Mesothelial cell of epicardium (in vitro differentiated cells): Measurements from ENCODE around the gene SLC49A3. TPM values are rescaled to one million over a fixed set of nuclear protein-coding genes. Genes with fewer than 3 reads are reported as not detected.
A peak's percentile ranks its signal among the peaks of the same experiment; 100 is the strongest.

Experiments
- DNase-seq, 2 experiments: peaks; one replicate each; pipeline ENCODE4 v3.0.0; 2021; ENCODE audit warnings: low spot score in 2 of 2; ENCODE audit not compliant: unreplicated experiment in 2 of 2
- H3K27ac Mint-ChIP-seq: 2 replicates; pipeline ENCODE4 v1.8.0; 2021; ENCODE audit warnings: mixed read lengths
- H3K27me3 Mint-ChIP-seq: 2 replicates; pipeline ENCODE4 v1.8.0; 2021; ENCODE audit warnings: low read depth, mixed read lengths
- H3K36me3 Mint-ChIP-seq: 2 replicates; pipeline ENCODE4 v1.8.0; 2021; ENCODE audit warnings: mixed read lengths
- H3K4me1 Mint-ChIP-seq: 2 replicates; pipeline ENCODE4 v1.8.0; 2021; ENCODE audit warnings: mixed read lengths
- H3K4me3 Mint-ChIP-seq: 2 replicates; pipeline ENCODE4 v1.8.0; 2021; ENCODE audit warnings: mild to moderate bottlenecking, moderate library complexity, mixed read lengths
- H3K9me3 Mint-ChIP-seq: 2 replicates; pipeline ENCODE4 v1.8.0; 2021; ENCODE audit warnings: mixed read lengths
- total RNA-seq: library from RNA; stranded (reverse); gene quantifications from 3 replicates; pipeline ENCODE4 v1.2.1, GENCODE V29; 2021
- TF ChIP-seq, protein P1 (sequence below): fragments of 200-600 bp; sonication (generic); IDR thresholded peaks from one replicate; pipeline ENCODE4 v1.5.0; 2021; ENCODE audit warnings: antibody characterized with exemption; ENCODE audit not compliant: unreplicated experiment

Gene SLC49A3
- total RNA-seq, 1 donor from 2014 or later, result 13.4 TPM

DNA sequence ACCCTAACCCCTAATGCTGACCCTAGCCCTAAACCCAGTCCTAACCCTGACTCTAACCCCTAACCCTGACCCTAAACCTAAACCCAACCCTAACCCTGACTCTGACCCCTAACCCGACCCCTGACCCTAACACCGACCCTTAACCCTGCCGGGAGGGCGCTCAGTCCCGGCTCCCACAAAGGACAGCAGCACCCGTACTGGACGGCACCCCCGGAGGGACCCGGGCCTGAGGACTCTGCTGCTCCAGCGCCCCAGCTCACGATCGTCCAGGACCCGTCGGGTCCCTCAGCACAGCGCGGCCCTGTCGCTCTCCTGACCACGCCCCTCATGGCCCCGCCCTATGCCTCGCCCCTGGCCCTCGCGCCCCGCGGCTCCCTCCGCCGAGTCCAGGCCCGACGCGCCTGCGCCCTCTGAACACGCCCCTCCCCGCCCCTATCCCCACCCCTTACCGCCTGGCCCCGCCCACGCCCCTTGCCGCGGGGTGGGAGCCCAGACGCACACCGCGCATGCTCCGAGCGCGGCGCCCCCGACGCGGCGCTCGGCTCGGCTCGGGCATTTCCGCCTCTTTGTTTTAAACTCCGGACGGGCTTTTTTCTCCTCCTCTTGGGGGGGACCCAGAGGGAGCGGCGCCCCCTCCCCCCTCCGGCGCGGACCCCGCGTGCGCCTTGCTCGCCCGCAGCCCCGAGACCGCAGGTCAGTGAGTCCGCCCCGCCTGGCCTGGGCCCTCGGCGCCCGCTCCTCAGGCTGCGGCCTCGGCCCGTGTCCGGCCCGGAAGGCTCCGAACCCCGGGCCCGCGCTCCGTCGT is 16.5 kb upstream of the SLC49A3 start, which contains the start of gene PCGF3:
PCGF3 (plus strand) TSS at position 555 of the 805 bp plus-strand sequence. CDS start 27,849 bp downstream, outside the sequence.
- Mint-ChIP-seq H3K4me1 (peaks cover 21% of the 10 kb centered on the region), H3K9me3 (no peaks in the 10 kb centered on the region), H3K36me3 (peaks cover 18% of the 10 kb centered on the region), H3K27me3 (peaks cover 9% of the 10 kb centered on the region), H3K27ac (peak within 1 kb of the TSS; percentile 56), H3K4me3 (peak within 1 kb of the TSS; percentile 62)
- TF ChIP-seq, protein P1, sequence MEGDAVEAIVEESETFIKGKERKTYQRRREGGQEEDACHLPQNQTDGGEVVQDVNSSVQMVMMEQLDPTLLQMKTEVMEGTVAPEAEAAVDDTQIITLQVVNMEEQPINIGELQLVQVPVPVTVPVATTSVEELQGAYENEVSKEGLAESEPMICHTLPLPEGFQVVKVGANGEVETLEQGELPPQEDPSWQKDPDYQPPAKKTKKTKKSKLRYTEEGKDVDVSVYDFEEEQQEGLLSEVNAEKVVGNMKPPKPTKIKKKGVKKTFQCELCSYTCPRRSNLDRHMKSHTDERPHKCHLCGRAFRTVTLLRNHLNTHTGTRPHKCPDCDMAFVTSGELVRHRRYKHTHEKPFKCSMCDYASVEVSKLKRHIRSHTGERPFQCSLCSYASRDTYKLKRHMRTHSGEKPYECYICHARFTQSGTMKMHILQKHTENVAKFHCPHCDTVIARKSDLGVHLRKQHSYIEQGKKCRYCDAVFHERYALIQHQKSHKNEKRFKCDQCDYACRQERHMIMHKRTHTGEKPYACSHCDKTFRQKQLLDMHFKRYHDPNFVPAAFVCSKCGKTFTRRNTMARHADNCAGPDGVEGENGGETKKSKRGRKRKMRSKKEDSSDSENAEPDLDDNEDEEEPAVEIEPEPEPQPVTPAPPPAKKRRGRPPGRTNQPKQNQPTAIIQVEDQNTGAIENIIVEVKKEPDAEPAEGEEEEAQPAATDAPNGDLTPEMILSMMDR, result no peak
- peak; percentile 99 for DNase-seq

DNA sequence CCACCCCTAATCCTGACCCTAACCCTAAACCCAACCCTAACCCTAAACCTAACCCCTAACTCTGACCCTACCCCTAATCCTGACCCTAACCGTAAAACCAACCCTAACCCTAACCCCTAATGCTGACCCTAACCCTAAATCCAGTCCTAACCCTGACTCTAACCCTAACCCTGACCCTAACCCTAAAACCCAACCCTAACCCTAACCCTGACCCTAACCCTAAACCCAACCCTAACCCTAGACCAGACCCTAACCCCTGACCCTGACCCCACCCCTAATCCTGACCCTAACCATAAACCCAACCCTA is 16.0 kb upstream of the SLC49A3 start:
- Mint-ChIP-seq H3K27ac (no peak overlapping the region), H3K4me1 (peaks cover 15% of the 10 kb centered on the region), H3K4me3 (no peak overlapping the region), H3K36me3 (peaks cover 12% of the 10 kb centered on the region), H3K27me3 (peaks cover 9% of the 10 kb centered on the region), H3K9me3 (no peaks in the 10 kb centered on the region)
- DNase-seq, result no peak
- TF ChIP-seq, protein P1, result no peak

DNA sequence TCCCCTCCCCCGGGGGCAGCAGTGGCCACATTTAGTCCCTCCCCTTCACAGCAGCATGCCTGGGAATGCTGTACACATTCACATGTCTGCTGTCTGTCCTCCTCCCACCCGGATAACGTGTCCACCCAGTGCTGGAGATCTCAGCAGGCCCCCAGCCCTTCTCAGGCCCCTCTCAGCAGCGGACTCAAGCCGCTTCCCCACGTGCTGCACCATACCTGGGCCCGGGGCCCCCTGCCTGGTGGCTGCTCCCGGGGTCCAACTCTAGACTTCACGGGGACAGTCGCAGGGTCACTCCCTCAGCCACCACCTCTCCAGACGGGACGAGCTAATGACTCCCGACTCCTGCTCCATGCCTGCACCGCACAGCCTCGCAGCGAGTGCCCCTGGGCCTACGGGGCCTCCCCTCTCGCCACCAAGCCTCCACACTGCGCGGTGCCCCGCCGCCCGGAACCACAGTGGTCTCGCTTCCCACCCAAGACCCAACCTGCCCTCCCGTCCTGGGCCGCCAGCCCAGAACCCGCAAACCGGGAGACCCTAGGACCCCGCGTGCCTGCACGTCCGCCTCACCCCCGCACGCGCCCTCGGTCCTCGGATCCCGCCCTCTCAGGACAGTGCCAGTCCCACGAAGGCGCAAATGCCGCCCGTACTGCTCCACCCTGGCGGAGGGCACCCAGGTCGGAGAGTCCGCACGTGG is 15.4 kb upstream of the SLC49A3 start:
- peaks cover 9% of the 10 kb centered on the region for H3K4me1 Mint-ChIP-seq
- no peak overlapping the region for H3K27ac Mint-ChIP-seq
- peaks cover 6% of the 10 kb centered on the region for H3K36me3 Mint-ChIP-seq
- H3K4me3 Mint-ChIP-seq, result peak overlapping the region; percentile 15
- TF ChIP-seq, protein P1, result no peak
- no peak for DNase-seq
- no peaks in the 10 kb centered on the region for H3K9me3 Mint-ChIP-seq
- H3K27me3 Mint-ChIP-seq, result peaks cover 9% of the 10 kb centered on the region

DNA sequence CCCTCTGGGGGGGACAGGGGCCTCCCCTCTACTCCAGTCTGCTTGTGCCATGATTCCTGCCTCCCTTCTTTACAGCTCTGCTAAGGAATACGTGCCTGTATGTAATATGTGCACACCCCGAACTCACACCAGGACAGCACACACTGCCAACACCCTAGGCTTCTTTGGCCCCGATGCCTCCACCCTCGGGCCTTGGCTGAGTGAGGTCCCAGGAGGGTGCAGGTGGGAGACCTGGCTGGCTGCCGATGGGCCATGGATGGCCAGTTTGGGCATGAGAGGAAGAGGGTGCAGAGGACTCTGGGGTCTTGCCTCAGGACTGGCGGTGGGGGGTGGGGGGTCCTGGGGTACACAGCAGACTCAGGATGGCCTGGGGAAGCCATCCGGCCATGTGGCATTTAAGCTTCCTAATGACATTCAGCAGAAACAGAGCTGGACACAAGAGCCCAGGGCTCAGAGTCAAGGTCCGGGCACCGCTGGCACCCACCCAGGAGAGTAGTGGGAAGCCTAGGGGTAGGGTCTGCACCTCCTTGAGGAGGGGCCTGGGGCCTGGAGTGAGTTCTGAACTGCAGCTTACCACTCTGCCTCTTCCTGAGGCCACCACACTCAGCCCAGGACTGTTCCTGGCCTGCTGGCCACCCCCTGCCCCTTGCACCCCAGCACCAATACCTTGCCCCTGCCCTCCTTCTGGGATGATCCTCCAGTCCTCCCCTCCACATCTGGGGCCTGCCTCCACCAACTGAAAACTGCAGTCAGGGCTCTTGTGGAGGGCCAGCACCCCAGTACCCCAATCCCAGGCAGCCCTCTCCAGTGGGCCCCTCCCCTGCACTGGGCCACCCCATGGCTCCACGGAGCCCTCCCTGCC is 14.6 kb upstream of the SLC49A3 start:
- no peak overlapping the region for H3K27ac Mint-ChIP-seq
- no peak overlapping the region for H3K4me3 Mint-ChIP-seq
- TF ChIP-seq, protein P1, result no peak
- no peaks in the 10 kb centered on the region for H3K9me3 Mint-ChIP-seq
- peaks cover under 1% of the 10 kb centered on the region for H3K36me3 Mint-ChIP-seq
- H3K4me1 Mint-ChIP-seq, result peaks cover 3% of the 10 kb centered on the region
- DNase-seq, result no peak
- H3K27me3 Mint-ChIP-seq, result peaks cover 12% of the 10 kb centered on the region

DNA sequence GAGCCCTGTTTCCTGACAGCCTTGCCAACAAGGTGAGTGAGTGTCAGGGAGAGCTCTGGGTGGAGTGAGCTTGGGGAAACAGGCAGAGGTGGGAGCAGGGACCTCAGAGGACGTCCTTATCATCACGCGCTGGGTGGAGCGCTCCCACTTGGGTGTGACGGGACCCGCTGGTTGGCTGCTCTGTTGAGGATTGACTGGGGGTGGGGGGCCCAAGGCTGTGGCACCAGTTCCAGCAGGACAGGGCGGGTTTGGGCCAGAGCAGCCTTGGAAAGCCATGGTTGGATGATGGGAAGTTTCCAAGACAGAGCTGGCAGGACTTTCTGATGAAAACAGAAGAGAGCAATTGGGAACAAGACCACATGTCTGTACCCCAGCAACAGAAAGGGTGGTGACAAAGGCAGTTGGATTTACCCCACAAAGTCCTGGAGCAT is 13.7 kb upstream of the SLC49A3 start:
- H3K36me3 Mint-ChIP-seq, result no peaks in the 10 kb centered on the region
- no peak for DNase-seq
- peaks cover 2% of the 10 kb centered on the region for H3K4me1 Mint-ChIP-seq
- no peak overlapping the region for H3K27ac Mint-ChIP-seq
- no peaks in the 10 kb centered on the region for H3K9me3 Mint-ChIP-seq
- H3K27me3 Mint-ChIP-seq, result peaks cover 12% of the 10 kb centered on the region
- H3K4me3 Mint-ChIP-seq, result no peak overlapping the region
- TF ChIP-seq, protein P1, result no peak
